ENCODE data around the gene USP3. TPM values are rescaled to one million over a fixed set of nuclear protein-coding genes. Genes with fewer than 3 reads are reported as not detected.
A peak's percentile ranks its signal among the peaks of the same experiment; 100 is the strongest.

Gene USP3
- total RNA-seq, 4 donors from 2014 or later, result 26.5 to 96.3 (median 65.8) TPM

- H3K27ac ChIP-seq, result no peak overlapping the region
- intact Hi-C loops (cut with DNase I; ENCODE audit: low total_unique reads), result no loop called here
- no peaks in the 10 kb centered on the region for H3K4me1 ChIP-seq
- H3K4me3 ChIP-seq, result no peak overlapping the region
- TF ChIP-seq, protein P1, sequence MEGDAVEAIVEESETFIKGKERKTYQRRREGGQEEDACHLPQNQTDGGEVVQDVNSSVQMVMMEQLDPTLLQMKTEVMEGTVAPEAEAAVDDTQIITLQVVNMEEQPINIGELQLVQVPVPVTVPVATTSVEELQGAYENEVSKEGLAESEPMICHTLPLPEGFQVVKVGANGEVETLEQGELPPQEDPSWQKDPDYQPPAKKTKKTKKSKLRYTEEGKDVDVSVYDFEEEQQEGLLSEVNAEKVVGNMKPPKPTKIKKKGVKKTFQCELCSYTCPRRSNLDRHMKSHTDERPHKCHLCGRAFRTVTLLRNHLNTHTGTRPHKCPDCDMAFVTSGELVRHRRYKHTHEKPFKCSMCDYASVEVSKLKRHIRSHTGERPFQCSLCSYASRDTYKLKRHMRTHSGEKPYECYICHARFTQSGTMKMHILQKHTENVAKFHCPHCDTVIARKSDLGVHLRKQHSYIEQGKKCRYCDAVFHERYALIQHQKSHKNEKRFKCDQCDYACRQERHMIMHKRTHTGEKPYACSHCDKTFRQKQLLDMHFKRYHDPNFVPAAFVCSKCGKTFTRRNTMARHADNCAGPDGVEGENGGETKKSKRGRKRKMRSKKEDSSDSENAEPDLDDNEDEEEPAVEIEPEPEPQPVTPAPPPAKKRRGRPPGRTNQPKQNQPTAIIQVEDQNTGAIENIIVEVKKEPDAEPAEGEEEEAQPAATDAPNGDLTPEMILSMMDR (IDR thresholded peaks at IDR 0.05), result no peak
- TF ChIP-seq POLR2A (IDR thresholded peaks at IDR 0.05), result no peak
- no peak for DNase-seq
- no peaks in the 10 kb centered on the region for H3K9me3 ChIP-seq
- no peaks in the 10 kb centered on the region for H3K27me3 ChIP-seq
- no peaks in the 10 kb centered on the region for H3K36me3 ChIP-seq
Measured at GRCh38 chr15:63495780-63496488, 8.5 kb upstream of the USP3 start.

GRCh38 chr15:63497642-63498467 is 6.5 kb upstream of the USP3 start:
- intact Hi-C loops (cut with DNase I; ENCODE audit: low total_unique reads), result no loop called here
- H3K27ac ChIP-seq, result no peak overlapping the region
- DNase-seq, result no peak
- no peaks in the 10 kb centered on the region for H3K36me3 ChIP-seq
- TF ChIP-seq POLR2A (IDR thresholded peaks at IDR 0.05), result no peak
- TF ChIP-seq, protein P1 (IDR thresholded peaks at IDR 0.05), result no peak
- peaks cover 0 to 6% of the 10 kb centered on the region in 2 donors for H3K4me1 ChIP-seq
- H3K27me3 ChIP-seq, result no peaks in the 10 kb centered on the region
- H3K9me3 ChIP-seq, result no peaks in the 10 kb centered on the region
- no peak overlapping the region for H3K4me3 ChIP-seq

- TF ChIP-seq, protein P1 (IDR thresholded peaks at IDR 0.05), result no peak
- no peak for TF ChIP-seq POLR2A (IDR thresholded peaks at IDR 0.05)
- intact Hi-C loops (cut with DNase I; ENCODE audit: low total_unique reads), result no loop called here
- no peak for DNase-seq
- Histone ChIP-seq H3K27ac (no peak overlapping the region), H3K36me3 (no peaks in the 10 kb centered on the region), H3K4me3 (no peak overlapping the region), H3K27me3 (no peaks in the 10 kb centered on the region), H3K4me1 (peaks cover 0 to 6% of the 10 kb centered on the region in 2 donors), H3K9me3 (no peaks in the 10 kb centered on the region)
Measured at GRCh38 chr15:63499175-63499549, 5.2 kb upstream of the USP3 start.

- H3K27ac ChIP-seq, result no peak overlapping the region
- no peaks in the 10 kb centered on the region for H3K27me3 ChIP-seq
- TF ChIP-seq POLR2A (IDR thresholded peaks at IDR 0.05), result no peak
- H3K4me1 ChIP-seq, result peaks cover 0 to 6% of the 10 kb centered on the region in 2 donors
- H3K4me3 ChIP-seq, result no peak overlapping the region
- no peak for DNase-seq
- H3K36me3 ChIP-seq, result no peaks in the 10 kb centered on the region
- intact Hi-C loops (cut with DNase I; ENCODE audit: low total_unique reads), result loop anchor here (10.0 kb wide), 1 partner anchor 95 kb away; the partner anchor contains the start of gene FBXL22
- H3K9me3 ChIP-seq, result no peaks in the 10 kb centered on the region
Measured at GRCh38 chr15:63499611-63500010, 4.8 kb upstream of the USP3 start.

- DNase-seq, result no peak
- no peak for TF ChIP-seq POLR2A (IDR thresholded peaks at IDR 0.05)
- TF ChIP-seq, protein P1 (IDR thresholded peaks at IDR 0.05), result no peak
- Histone ChIP-seq H3K4me3 (peak overlapping the region; percentile 16 to 25), H3K9me3 (no peaks in the 10 kb centered on the region), H3K27ac (peak overlapping the region; percentile 95 to 98), H3K27me3 (no peaks in the 10 kb centered on the region), H3K36me3 (no peaks in the 10 kb centered on the region), H3K4me1 (peaks cover 0 to 6% of the 10 kb centered on the region in 2 donors)
- intact Hi-C loops (cut with DNase I; ENCODE audit: low total_unique reads), result loop anchor here (10.0 kb wide), 1 partner anchor 94 kb away; the partner anchor contains the start of gene FBXL22
Measured at GRCh38 chr15:63500265-63501250, 3.8 kb upstream of the USP3 start.
